ENCODE measurements around the gene DUSP3.

DUSP3 gene

DNA sequence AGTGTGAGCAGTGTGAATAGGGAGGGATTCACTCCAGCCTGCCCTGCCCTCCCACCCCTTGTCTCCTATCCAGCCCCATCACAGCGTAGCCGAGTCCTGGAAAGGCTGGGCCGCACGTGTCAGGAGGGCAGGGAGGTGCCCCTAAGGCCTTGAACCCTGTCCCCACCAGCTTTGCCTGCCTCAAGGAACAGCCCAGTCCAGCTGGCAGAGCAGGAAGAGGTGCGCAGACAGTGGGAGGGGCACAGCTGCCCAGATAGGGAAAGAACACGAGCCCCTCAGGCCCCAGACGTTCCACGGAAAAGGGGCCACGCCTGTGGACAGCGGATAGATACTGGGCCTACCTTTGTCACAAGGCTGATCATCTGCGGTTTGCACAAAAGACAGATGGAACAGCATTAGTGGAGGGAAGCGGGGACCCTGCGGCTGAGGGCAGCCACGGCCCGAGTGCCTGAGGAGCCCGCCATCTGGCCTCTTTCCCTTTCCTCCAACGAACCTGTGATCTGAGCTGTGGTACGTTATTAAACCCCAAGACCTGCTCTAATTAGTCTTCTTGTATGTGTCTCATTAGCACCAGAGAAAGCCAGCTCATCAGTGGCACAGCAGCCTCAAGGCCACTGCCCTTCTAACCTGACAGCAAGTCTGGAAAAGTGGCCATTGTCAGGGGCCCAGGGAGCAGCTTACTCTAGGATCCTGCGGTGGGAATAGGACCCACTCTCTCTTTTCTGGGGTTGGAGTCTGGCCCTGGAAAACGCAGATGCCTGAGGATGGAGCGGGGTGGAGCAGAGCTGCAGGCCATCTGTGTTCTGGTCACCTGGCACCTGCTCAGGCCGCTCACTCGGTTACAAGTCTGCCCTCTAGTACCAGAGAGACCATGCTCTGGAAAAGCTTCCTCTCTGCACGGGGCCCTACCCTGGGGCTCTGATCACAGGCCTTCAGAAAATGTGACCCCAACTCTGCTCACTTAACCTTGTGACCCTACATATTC, 37.9 kb upstream of the DUSP3 start:
- TF ChIP-seq YY1 (IDR thresholded peaks at IDR 0.05; ENCODE audit: low read depth) = no peak
- TF ChIP-seq NFIC (IDR thresholded peaks at IDR 0.05) = no peak

GRCh38 chr17:43814714-43815113, 35.9 kb upstream of the DUSP3 start:
- TF ChIP-seq EP300 (IDR thresholded peaks at IDR 0.05; ENCODE audit: borderline replicate concordance) (no peak), EGR1 (IDR thresholded peaks at IDR 0.05) (no peak), YY1 (IDR thresholded peaks at IDR 0.05; ENCODE audit: low read depth) (no peak), TEAD4 (IDR thresholded peaks at IDR 0.05) (no peak), NFIC (IDR thresholded peaks at IDR 0.05) (no peak), CREB1 (IDR thresholded peaks at IDR 0.05; ENCODE audit: low read depth) (no peak), CEBPB (IDR thresholded peaks at IDR 0.05) (no peak), ZBTB7A (IDR thresholded peaks at IDR 0.05; ENCODE audit: low read depth) (no peak), RAD21 (IDR thresholded peaks at IDR 0.05; ENCODE audit: low read depth) (no peak), TCF12 (IDR thresholded peaks at IDR 0.05; ENCODE audit: low read depth) (no peak), TAF1 (IDR thresholded peaks at IDR 0.05; ENCODE audit: low read depth) (no peak), USF1 (IDR thresholded peaks at IDR 0.05) (no peak)
- TF ChIP-seq, protein P1, sequence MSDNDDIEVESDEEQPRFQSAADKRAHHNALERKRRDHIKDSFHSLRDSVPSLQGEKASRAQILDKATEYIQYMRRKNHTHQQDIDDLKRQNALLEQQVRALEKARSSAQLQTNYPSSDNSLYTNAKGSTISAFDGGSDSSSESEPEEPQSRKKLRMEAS (IDR thresholded peaks at IDR 0.05) = no peak

GRCh38 chr17:43814026-43814425, 35.2 kb upstream of the DUSP3 start:
- TF ChIP-seq EGR1 (IDR thresholded peaks at IDR 0.05) (no peak), ZBTB7A (IDR thresholded peaks at IDR 0.05; ENCODE audit: low read depth) (no peak), USF1 (IDR thresholded peaks at IDR 0.05) (no peak), FOXM1 (IDR thresholded peaks at IDR 0.05; ENCODE audit: borderline replicate concordance, low read depth) (no peak), NFIC (IDR thresholded peaks at IDR 0.05) (no peak), CEBPB (IDR thresholded peaks at IDR 0.05) (no peak), REST (IDR thresholded peaks at IDR 0.05; ENCODE audit: low read depth) (no peak), RAD21 (IDR thresholded peaks at IDR 0.05; ENCODE audit: low read depth) (no peak), EP300 (IDR thresholded peaks at IDR 0.05; ENCODE audit: borderline replicate concordance) (no peak), YY1 (IDR thresholded peaks at IDR 0.05; ENCODE audit: low read depth) (no peak), CREB1 (IDR thresholded peaks at IDR 0.05; ENCODE audit: low read depth) (no peak), TEAD4 (IDR thresholded peaks at IDR 0.05) (no peak), TCF12 (IDR thresholded peaks at IDR 0.05; ENCODE audit: low read depth) (no peak), TAF1 (IDR thresholded peaks at IDR 0.05; ENCODE audit: low read depth) (no peak)
- TF ChIP-seq, protein P1 (IDR thresholded peaks at IDR 0.05) = no peak

DNA sequence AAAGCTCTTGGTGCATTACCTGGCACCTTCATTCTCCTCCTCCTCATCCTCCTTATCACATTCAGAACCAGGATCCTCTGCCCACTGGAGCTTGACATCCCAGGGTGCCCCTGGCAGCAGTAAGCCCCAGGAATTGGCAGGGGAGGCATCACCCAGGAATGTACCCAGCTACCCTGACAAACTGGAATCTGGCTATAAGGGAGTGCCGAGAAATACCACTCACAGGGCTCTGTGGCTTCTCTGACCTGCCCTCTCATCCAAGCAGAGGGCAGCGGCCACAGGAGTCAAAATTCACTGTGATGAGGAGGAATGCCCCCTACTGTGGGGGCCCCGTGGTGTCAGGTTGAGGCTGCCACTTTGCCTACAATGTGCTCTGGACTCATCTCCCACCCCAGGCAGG, 34.6 kb upstream of the DUSP3 start:
- no peak for TF ChIP-seq TCF12 (IDR thresholded peaks at IDR 0.05; ENCODE audit: low read depth)
- TF ChIP-seq ZBTB7A (IDR thresholded peaks at IDR 0.05; ENCODE audit: low read depth) = no peak
- no peak for TF ChIP-seq FOXM1 (IDR thresholded peaks at IDR 0.05; ENCODE audit: borderline replicate concordance, low read depth)
- no peak for TF ChIP-seq TEAD4 (IDR thresholded peaks at IDR 0.05)
- no peak for TF ChIP-seq CREB1 (IDR thresholded peaks at IDR 0.05; ENCODE audit: low read depth)
- no peak for TF ChIP-seq EP300 (IDR thresholded peaks at IDR 0.05; ENCODE audit: borderline replicate concordance)
- no peak for TF ChIP-seq CEBPB (IDR thresholded peaks at IDR 0.05)
- no peak for TF ChIP-seq EGR1 (IDR thresholded peaks at IDR 0.05)
- TF ChIP-seq TAF1 (IDR thresholded peaks at IDR 0.05; ENCODE audit: low read depth) = no peak
- TF ChIP-seq, protein P1 (IDR thresholded peaks at IDR 0.05) = no peak
- no peak for TF ChIP-seq RAD21 (IDR thresholded peaks at IDR 0.05; ENCODE audit: low read depth)
- TF ChIP-seq REST (IDR thresholded peaks at IDR 0.05; ENCODE audit: low read depth) = no peak
- TF ChIP-seq NFIC (IDR thresholded peaks at IDR 0.05) = no peak
- no peak for TF ChIP-seq USF1 (IDR thresholded peaks at IDR 0.05)
- TF ChIP-seq YY1 (IDR thresholded peaks at IDR 0.05; ENCODE audit: low read depth) = no peak
